CD4-positive, alpha-beta T cell treated with Interleukin-6 at 100 ng/mL for 8 hours (primary cell): Measurements from ENCODE around the gene EMC9.

Experiments
- DNase-seq: peaks from one replicate; pipeline ENCODE4 v3.0.0-alpha.2; 2020; ENCODE audit warnings: mixed read lengths, low spot score

The EMC9 gene

GRCh38 chr14:24141097-24141880, at the start of gene EMC9:
Gene EMC9 (minus strand): TSS chr14:24141591. CDS start chr14:24141304, 287 bp downstream.
- DNase-seq: peak; percentile 99

GRCh38 chr14:24190416-24190815, 49.0 kb upstream of the EMC9 start:
- no peak for DNase-seq

GRCh38 chr14:24189460-24189859, 48.1 kb upstream of the EMC9 start:
- no peak for DNase-seq

GRCh38 chr14:24189059-24189375, 47.6 kb upstream of the EMC9 start:
- DNase-seq: no peak

GRCh38 chr14:24188251-24189058, 47.1 kb upstream of the EMC9 start, which contains the start of gene IPO4:
Gene IPO4 (minus strand): TSS chr14:24188816. CDS start chr14:24188787, 29 bp downstream.
- peak; percentile 97 for DNase-seq

GRCh38 chr14:24187539-24187915, 46.1 kb upstream of the EMC9 start:
- DNase-seq: no peak

- no peak for DNase-seq
Measured at GRCh38 chr14:24186831-24187538, 45.6 kb upstream of the EMC9 start.

- DNase-seq: no peak
Measured at GRCh38 chr14:24185741-24186140, 44.4 kb upstream of the EMC9 start.

- no peak for DNase-seq
Measured at GRCh38 chr14:24185026-24185425, 43.6 kb upstream of the EMC9 start.

- DNase-seq: no peak
Measured at GRCh38 chr14:24184104-24184970, 42.9 kb upstream of the EMC9 start.

- DNase-seq: no peak
Measured at GRCh38 chr14:24183014-24183481, 41.7 kb upstream of the EMC9 start.

- DNase-seq: no peak
Measured at GRCh38 chr14:24182110-24182882, 40.9 kb upstream of the EMC9 start.

GRCh38 chr14:24181371-24182077, 40.1 kb upstream of the EMC9 start:
- DNase-seq: no peak

- no peak for DNase-seq
Measured at GRCh38 chr14:24179961-24180796, 38.8 kb upstream of the EMC9 start.

GRCh38 chr14:24179294-24179960, 38.0 kb upstream of the EMC9 start:
- DNase-seq: no peak

GRCh38 chr14:24178399-24179178, 37.2 kb upstream of the EMC9 start:
- no peak for DNase-seq

GRCh38 chr14:24177891-24178290, 36.5 kb upstream of the EMC9 start:
- DNase-seq: no peak
